Heart left ventricle (tissue), 13 donors: ENCODE data around the gene RAD51B.

Experiments used
- CTCF ChIP-seq, 12 donors: fragments of 200-600 bp; sonication (generic) in 4 of 12; IDR thresholded peaks; one replicate each; pipeline versions ENCODE4 v1.5.0 to v1.8.0; 2018 to 2022; ENCODE audit warnings: antibody characterized with exemption in 12 of 12, mild to moderate bottlenecking in 5 of 12
- POLR2A ChIP-seq, 2 donors: fragments of 450-650 bp; IDR thresholded peaks; one replicate each; pipeline ENCODE4 v1.6.1; 2017; ENCODE audit warnings: antibody characterized with exemption in 2 of 2, mild to moderate bottlenecking in 2 of 2, moderate library complexity in 2 of 2
- donor health status: ischemic (EF 13 %, LVEDD 7.1; RV severe dilation, severe dysfunction).
- donor health status: DM: no; HTN: yes; CAD: no.
- donor health status: DM: no; HTN: no; CAD: no.
- donor health status: ischemic (EF 25% LVEDD 6.9; RV normal size, moderate dysfunction).
- donor health status: ischemic (EF 25% LVEDD 5.7; RV mildly dilated, moderate dysfunction).
- donor health status: ischemic (EF 35%, LVEDD 5.7; RV mildly dilated, moderate dysfunction).
- donor health status: nonischemic (EF 11% LVEDD 7.7; RV severe dilation, severe dysfunction).
- donor health status: DM: yes; HTN: yes; CAD: no.
- donor health status: PGD.
- donor health status: ischemic (EF 29% LVEDD 5.4; RV normal size, mild dysfunction).
- donor health status: nonischemic (EF 23%, LVEDD 6.1; RV moderate dilation, normal function).

- no peak for TF ChIP-seq CTCF (IDR thresholded peaks at IDR 0.05)
- TF ChIP-seq POLR2A (IDR thresholded peaks at IDR 0.05): no peak
These were observed 347.3 kb downstream of the RAD51B start for GRCh38 chr14:68166731-68167382.
